HEK293 (cell line): ENCODE measurements around the gene PBLD.

Experiments used
- YY2 ChIP-seq: fragments of 450-650 bp; formaldehyde crosslinking; IDR thresholded peaks from 2 replicates; pipeline ENCODE4 v1.5.1; 2016; ENCODE audit warnings: missing biosample characterization, missing genetic modification characterization
- ZBTB20 ChIP-seq: fragments of 450-650 bp; formaldehyde crosslinking; IDR thresholded peaks from 2 replicates; pipeline ENCODE4 v1.5.1; 2016; ENCODE audit warnings: missing biosample characterization, missing genetic modification characterization
- ZNF280D ChIP-seq: fragments of 450-650 bp; formaldehyde crosslinking; IDR thresholded peaks from 2 replicates; pipeline ENCODE4 v1.5.1; 2016; ENCODE audit warnings: missing biosample characterization, missing genetic modification characterization
- ZNF549 ChIP-seq: fragments of 450-650 bp; IDR thresholded peaks from 2 replicates; pipeline ENCODE4 v1.5.1; 2018; ENCODE audit warnings: missing biosample characterization, missing genetic modification characterization, mild to moderate bottlenecking, inconsistent platforms, moderate library complexity
- TF ChIP-seq, protein P1 (sequence below): sonication (generic); formaldehyde crosslinking; IDR thresholded peaks from 2 replicates; pipeline ENCODE4 v1.8.1; 2022; ENCODE audit warnings: mild to moderate bottlenecking, moderate library complexity, missing genetic modification reagents
- TF ChIP-seq, protein P2 (sequence below): fragments of 450-650 bp; formaldehyde crosslinking; IDR thresholded peaks from 2 replicates; pipeline ENCODE4 v1.5.1; 2016; ENCODE audit warnings: missing biosample characterization, missing genetic modification characterization

- TF ChIP-seq ZNF280D (tag by site-specific recombination) (no peak), ZNF549 (tag by site-specific recombination) (no peak), YY2 (no peak), ZBTB20 (tag by site-specific recombination) (no peak)
- TF ChIP-seq, protein P1, sequence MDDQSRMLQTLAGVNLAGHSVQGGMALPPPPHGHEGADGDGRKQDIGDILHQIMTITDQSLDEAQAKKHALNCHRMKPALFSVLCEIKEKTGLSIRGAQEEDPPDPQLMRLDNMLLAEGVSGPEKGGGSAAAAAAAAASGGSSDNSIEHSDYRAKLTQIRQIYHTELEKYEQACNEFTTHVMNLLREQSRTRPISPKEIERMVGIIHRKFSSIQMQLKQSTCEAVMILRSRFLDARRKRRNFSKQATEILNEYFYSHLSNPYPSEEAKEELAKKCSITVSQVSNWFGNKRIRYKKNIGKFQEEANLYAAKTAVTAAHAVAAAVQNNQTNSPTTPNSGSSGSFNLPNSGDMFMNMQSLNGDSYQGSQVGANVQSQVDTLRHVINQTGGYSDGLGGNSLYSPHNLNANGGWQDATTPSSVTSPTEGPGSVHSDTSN = no peak
- TF ChIP-seq, protein P2, sequence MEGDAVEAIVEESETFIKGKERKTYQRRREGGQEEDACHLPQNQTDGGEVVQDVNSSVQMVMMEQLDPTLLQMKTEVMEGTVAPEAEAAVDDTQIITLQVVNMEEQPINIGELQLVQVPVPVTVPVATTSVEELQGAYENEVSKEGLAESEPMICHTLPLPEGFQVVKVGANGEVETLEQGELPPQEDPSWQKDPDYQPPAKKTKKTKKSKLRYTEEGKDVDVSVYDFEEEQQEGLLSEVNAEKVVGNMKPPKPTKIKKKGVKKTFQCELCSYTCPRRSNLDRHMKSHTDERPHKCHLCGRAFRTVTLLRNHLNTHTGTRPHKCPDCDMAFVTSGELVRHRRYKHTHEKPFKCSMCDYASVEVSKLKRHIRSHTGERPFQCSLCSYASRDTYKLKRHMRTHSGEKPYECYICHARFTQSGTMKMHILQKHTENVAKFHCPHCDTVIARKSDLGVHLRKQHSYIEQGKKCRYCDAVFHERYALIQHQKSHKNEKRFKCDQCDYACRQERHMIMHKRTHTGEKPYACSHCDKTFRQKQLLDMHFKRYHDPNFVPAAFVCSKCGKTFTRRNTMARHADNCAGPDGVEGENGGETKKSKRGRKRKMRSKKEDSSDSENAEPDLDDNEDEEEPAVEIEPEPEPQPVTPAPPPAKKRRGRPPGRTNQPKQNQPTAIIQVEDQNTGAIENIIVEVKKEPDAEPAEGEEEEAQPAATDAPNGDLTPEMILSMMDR (tag by site-specific recombination) = no peak
Measured at GRCh38 chr10:68346774-68347173, 14.0 kb upstream of the PBLD start.
